Activated T-helper 1 cell treated with anti-CD3 and anti-CD28 coated beads, Interleukin-2, amount 50 U/mL, for 16 hours (primary cell): ENCODE measurements around the gene PAX7.

Experiments
- DNase-seq, 2 donors: peaks; one replicate each; pipeline ENCODE4 v3.0.0-alpha.2; 2020; ENCODE audit warnings: low read depth in 1 of 2, low spot score in 1 of 2

PAX7 gene

DNA sequence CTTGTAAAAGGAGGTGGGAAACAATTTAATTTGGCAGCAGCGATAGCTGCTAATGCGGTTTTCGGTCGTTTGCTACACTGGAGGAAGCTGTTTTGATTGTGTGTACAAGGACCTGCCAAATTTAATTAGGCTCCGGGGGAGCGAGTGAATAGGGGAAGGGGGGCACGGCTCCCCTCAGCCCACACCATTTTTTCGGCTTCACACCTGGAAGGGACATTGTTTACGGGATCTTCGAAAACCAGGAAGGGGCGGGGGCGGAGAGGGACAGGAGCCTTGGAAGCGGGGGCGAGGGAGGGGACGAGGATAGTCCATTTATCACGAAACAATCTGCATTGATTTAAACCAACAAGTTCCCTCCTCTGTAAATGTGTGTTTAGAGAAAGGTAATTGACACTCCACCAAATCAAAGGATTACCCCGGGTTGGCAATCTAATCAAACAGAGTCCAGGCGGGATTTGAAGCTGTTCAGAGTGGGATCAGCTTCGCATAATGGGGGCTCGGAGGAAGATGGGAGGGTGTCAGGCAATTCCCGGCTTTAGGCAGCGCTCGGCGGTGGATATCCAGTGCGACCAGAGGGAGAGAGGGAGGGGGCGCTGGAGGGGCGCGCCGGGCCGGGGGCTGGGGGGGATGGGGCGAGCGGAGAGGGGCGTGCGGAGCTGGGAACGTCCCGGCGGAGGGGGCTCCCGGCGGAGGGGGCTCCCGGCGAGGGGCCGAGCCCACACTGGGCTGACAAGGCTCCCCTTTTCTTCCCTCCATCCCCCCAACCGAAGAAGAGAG lies 9.8 kb downstream of the PAX7 start:
- no peak for DNase-seq

DNA sequence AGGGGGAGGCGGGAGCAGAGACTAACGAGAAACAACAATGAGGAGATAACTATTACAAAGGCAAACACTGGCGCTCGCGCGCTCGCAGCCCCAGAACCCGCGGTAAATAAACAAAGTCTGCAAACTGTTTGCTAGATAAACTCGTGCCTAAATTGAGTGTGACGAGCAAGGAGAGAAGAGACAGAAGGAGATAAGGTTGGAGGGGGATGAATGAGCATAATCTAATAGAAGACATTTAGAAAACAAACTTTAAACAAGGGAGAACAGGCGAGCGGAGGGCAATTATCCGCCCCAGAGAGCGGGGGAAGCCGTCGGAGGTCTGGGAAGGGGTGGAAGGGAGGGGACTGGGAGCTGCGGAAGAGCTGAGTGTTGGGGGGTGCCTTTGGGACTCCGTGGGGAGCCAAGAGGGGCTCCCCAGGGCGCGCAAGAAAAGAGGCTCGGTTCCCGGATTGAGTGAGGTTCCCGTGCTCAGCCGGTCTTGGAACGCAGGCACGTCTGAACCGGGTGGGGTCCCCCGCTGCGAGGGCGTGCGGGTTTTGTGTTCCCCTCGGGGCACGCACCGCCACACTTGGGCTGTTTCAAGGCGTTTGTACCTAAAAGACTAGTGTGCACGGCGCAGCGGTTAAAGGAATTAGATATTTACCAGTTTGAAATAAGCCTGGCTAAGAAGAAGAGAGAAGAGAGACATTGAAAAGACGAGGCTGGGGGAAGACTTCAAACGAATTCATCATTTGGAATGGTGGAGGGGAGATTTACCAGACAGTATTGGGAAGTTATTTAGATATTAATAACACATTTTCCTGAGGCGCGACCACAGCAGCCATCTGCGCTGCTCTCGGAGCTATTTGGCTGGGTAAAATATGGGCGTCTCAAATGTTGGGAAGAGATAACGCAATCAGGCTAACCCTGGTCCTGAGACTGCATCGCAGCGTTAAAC lies 10.6 kb downstream of the PAX7 start:
- no peak for DNase-seq

DNA sequence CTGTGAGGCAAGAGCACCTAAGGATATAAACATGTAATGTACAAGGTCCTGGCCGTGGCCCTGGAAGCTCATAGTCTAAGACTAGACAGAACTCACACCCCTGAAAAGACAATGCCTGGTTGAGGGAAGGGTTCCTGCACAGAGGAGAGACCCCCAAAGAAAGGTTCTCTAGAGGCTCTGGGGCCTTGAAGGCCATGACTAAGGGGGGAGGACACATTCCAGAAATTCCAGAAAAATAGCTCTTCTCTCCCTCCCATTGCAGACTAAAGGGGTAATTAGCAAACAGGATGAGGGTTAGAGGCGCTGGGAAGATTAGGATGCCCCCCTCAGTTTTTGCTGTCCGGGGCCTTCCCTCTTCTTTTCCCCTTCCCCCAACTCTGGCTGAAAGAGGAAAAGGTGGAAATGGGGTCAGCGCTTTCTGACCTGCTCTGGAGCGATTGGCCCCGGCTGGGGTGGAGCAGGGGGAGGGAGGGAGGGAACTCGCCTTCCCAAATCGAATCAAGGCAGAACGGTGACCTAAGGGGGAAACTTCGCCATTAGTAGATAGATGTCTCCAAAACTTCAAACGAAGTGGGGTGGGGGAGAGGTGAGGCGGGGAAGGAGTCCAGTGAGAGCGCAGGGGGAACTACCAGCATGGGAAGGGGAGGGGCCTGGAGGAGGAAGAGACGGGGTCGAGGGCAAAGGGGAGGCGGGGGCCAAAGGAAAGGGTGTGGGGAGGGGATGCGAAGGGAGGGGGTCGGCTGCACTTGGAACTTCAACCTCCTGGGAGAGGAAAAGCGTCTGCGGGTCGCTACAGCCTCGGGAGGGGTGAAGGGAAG lies 11.8 kb downstream of the PAX7 start:
- no peak for DNase-seq

DNA sequence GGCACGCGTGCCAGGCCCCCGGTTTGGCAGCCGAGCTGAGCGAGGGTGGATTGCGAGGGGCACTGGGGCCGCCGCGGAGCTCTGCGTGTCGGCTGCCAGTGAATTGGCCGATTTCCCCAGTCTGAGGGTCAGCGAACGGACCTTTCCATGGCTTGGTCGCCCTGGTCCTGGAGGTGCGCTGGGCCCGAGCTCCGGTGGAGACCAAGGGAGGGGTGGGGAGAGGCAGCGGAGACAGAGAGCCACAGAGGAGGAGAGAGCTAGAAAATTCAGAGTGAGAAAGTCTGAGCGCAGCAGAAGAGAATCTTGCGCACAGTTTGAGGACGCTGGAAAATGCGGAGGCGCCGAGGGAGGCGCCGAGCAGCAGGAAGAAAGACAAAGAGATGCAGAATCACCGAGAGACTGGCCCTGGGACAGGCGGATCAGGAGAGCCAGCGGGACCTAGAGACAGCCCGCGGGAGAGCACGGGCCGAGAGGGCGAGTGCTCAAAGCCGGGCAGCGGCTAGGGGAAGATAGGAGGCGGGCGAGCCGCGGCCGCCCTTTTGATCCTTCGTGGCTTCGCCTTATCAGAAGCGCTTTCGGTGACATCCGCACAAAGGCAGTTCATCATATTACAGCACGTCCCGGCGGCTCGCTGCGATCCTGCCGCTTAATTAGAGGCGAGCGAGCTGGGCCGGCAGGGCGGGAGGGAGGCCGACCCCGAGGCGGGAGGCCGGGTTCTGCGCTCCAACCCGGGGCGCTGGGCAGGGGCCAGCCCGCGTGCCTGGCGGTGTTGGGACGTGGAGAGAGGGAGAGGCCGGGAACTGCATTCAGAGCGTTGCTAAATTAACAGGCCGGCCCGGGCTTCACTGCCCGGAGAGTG lies 12.7 kb downstream of the PAX7 start:
- DNase-seq, result no peak

DNA sequence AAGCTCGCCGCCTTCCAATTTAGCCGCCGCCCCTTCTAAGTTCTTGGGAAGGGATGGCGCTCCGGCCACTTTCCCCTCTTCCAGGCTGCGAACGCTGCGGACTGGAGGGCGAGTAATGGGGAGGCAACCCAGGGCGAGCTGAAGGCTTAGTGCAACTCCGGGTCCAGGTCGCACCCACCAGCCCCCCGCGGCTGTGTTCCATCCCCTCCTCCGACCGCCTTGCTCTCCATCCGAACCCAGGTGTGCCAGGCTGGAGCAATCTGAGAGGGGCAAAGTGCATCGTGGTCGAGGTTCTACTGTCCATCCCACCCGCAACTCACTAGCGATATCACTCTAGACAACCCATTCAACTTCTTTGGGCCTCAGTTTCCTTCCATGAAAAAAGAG lies 13.4 kb downstream of the PAX7 start:
- no peak for DNase-seq

DNA sequence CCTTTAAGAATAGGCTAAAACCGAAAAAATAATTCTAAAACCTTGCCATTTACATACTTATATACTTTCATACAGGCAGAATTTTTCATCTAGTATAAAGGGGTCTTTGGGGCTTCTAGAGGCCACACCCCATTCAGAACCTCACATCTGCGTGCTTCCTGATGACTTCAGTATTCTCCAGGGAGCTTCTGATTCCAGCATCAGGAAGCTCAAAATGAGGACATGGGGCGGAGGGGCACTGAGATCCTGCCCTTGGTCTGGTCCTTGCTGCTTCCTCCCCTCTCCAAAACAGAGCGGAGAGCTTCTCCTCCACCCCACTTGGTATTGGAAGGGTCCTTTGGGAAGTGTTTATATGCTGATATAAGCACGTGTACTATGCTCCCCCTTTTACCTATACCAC lies 13.8 kb downstream of the PAX7 start:
- no peak for DNase-seq

DNA sequence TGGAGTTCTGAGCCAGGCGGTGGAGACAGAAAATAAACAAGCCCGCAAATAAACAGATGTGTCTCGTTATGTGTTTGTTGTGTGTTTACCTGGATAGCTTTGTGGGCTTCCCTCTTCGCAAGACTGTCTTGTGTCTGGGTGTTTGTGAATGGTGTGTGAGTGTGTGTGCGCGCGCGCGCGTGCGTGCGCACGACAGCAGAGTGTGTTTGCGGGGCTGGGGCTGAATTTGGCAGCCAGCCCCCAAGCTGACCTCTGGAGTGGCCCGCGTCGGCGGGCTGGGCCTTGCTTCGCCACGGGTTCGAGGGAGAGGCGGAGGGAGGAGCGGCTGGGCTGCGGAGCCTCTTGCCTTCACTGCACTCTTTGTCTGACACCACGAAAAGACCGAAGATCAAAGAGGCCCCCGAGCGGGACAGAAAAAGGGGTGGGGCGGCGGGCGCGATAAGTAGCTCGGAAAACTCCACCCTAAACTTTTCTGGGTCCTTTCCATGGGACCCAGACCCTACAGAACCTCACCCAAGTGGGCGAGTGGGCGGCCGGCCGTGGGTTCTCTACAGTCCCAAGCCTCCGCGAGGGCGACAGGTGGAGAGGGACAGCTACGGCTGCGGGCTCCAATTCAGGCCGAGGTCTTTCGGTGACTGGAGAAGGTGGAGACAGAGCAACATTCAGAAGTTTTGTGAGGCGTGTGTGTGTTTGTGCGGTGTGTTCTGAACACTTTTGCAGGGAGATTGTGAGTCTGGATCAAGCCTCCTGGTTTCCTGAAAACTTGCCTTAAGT lies 14.5 kb downstream of the PAX7 start:
- no peak for DNase-seq

DNA sequence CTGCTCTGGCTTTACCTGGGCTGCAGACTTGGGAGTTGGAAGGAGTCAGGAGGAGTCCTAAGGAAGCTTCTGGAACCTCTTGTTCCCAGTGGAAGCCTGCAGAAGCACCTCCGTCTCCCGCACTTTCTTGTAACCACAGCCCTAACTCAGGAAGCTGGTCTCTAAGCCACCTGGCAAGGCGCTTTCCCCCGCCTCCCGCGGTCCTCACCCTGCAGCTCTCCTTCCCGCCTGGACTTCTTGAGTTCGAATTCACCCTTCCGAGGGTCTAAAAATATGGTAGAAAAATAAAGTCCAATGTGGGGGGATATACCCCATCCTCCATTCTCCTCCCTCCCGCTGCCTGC lies 15.1 kb downstream of the PAX7 start:
- no peak for DNase-seq

DNA sequence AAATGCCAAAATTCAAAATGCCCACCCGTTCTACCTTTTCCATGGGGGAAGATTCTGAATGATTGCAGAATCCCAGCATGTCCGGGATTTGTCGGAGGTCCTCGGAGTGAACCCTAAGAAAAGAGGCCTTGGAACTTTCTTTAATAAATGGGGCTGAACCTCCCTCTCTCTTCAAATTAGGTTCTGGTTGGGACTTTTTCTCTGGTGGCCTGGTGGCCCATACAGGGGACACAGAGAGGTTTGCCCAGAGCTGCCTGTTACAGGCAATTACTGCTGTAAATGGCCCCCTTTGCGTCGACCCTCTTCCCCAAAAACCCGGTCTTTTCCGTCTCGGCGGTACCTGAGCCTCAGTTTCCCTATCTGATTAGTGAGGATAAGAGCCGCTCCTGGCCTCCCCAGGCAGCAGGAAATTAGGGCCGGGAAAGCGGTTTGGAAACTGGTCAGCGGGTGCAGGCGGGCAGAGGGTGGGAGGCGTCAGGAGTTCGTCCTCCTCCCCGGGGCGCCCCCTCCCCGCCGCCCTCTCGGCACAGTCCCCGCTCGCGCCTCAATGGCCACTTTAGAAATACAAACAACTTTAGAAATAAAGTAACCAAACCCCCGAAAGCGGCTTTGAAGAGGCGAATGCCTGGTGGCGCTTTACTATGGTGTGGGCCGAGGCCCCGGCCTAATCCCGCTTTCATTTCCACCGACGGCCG lies 15.6 kb downstream of the PAX7 start:
- DNase-seq, result no peak

DNA sequence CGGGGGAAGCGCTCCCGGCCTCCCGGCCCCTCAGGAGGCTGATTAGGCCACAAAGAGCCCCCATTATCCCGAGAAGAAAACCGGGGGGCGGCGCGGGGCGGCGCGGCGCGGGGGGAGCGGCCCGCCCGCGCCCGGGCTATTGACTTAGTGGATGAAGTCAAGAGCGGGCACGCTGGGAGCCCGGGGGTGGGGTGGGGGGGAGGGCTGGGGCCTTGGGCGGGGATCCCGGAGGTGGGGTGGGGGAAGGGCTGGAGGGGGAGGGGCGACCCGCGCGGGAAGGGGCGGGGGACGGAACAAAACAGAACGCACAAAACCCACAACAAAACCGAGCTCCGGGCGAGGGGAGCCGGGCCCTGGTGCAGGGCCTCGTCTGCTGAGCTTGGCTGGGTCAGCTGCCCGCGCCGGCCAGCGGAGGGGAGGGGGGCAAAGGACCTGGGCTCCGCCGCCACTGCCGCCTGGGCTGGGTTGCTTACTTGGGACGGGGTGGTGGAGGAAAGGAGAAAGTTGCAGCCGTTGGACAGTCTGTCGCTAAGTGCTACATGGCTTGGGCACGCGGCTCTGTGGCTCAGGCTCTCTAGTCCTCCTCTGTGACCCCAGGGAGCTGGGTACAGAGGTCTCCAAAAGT lies 16.3 kb downstream of the PAX7 start:
- DNase-seq, result no peak

DNA sequence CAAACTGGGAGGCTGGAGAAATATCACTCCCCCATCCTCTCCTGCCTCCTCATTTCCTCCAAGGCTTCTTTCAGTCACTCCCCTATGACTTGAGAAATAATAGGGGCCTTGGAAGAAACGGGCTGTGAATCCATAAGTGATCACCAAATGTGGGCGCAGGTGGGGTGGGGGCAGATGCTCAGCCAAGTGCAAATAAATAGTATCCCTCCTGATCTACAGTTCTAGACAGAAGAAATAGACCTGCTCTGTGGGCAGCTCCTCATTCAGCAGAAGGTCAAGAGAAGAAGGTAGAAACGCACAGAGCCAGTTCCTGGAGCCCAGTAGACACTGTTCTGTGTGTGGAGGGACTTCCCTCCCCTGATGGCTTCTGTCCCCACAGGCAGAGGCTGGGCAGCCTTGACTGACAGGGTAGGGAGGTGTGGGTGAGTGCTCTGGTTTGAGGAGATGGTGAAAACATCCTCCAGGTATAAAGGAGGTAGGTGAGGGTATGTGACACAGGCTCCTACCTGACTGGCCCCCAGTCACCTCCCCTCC lies 17.1 kb downstream of the PAX7 start:
- no peak for DNase-seq

DNA sequence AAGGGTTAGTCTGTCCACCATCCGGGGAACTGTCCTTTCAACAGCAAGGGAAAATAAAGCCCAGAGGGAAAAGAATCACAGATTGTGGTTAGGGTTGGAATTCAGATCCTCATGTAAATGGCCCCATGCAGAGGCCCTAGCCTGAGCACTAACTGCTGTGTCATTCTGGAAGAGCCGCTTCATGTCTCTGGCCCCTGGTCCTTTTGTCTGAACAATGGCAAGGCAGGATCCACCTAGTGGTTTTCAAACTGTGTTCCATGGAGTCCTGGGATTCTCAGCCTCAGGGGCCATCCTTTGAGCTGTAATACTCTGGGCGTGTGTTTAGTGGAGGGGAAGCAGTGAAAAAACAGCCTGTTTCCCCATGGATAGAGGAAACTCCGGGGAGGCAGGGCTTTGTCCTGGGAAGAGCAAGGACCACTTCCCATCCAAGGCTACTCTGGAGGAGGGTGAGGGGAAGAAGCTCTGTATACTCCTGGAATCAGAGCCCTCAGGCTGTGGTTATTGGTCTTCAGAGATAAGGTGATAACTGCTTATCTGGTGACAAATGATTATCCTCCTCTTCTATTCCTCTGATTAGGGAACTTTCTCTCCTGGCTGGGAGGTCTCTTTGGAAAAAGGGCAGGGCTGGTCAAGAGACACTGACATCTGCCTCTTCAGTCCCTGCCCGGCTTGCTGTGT lies 19.2 kb downstream of the PAX7 start:
- no peak for DNase-seq

DNA sequence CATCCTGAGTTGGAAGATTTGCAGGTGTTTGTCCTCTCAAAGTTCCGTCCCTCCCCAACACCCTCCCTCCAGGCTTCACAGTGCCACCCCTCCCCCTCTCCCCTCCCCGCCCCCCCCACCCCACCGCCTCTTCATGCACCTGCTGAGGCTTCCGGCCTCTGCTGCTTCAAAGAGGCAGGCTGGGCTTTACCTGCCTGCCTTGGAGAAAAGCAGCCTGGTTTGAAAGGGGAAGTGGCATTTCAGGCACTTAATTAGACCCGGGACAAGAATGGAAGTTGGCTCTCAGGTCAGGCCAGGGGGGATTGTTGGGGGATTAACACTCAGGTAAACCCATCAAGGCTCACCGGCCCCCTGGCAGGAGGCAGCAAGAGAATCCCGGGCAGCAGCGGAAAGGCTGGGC lies 21.1 kb downstream of the PAX7 start:
- no peak for DNase-seq

DNA sequence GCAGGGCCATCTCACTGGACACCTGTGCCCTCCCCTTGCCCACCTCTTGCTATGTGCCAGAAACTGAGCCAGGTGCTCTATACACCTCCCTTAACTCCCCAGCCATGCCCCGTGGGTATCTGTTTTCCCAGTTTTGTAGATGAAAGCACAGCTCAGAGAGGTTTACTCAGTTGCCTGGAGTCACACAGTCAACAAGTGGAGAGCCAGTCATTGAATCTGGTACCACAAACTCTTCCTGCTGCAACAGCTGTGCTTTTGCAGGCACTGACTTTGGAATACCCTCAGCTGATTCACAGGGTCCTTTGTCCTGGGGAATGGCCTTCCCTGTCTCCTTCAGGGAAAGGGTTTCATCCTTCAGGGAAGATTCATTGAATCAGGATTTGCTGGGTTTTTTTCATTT lies 22.1 kb downstream of the PAX7 start:
- DNase-seq, result no peak

DNA sequence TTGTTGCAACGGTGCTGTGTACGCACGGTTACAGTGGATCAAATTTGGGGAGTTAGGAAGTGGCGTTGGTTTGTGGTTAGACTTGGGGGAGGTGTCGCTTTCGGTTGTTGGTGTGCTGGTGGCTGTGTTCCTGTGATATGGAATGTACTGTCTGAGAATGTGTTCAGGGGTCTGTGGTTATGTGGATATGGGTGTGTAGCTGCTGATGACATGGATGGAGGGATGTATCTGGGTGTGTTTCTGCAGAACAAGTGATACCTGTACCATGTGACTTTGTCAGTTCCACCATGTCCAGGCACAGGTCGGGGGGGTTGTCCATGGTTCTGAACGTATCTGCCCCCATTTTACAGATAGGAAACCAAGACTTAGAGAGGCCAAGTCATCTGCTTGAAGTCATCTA lies 22.7 kb downstream of the PAX7 start:
- no peak for DNase-seq

DNA sequence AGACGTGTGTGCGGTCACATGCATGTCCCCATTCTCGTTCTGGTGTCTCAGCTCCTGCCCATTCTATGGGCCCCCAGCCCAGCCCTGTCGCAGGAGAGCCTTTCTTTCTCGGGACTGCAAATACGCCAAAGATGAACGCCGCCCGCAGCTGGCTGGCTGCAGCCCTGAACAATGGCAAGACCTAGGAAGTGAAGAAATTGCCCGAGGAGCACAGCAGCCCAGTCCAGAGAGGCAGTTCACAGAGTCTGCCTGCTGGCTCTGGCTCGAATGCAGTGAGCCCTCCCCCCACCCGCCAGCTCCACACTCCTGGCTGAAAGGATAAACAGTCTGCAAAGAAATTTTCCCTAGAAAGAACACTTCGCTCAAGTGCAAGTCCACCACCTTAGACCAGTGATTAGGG lies 23.3 kb downstream of the PAX7 start:
- DNase-seq, result no peak

DNA sequence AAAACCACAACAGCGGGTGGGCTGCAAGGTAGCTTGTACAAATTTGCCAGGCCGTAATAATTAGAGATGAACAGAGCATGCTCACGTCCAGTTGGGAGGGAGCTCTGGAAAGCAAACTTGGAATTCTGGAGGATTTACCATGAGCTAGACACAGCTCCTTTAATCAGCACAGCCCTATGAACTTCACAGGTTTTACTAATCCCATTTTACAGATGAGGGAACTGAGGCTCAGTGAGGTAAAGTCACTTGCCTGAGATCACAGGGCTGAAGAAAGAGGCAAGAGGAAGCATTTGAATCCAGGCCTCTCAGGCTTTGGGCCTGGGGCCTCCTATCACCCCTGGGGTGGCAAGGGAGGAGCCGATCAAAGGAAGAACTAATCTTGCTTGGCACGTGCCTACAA lies 24.0 kb downstream of the PAX7 start:
- no peak for DNase-seq

DNA sequence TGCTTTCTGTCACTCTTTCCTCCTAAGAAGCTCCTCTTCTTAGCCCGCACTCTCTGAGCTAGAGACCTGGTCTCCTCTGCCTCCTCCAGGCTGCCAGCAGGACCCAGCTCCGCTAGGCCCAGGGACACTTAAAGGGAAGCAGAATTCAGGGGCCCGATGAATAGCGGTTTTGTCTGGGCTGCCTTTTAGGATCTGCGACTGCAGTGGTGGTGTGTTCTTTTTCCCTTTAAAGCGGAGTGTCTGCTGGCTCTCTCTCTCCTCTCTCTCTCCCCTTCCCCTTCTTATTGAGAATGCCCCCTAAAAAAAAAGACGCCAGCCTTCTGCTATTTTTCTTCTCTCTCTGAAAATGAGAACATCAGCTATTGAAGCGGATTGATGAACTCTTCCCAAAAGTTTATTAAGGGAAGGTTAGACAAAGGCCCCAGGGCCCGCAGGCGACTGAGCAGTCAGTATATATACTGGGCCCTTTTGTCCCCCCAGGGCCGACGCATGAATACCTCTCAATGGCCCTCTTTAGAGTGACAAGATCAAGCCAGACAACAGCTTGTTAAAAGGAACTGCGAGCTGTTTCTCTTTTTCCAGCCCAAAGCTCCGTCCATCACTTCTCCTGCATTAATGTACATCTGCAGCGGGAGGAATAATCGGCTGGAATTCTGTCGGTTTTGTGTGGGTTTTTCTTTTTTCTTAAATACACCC lies 27.0 kb downstream of the PAX7 start:
- no peak for DNase-seq
